UCSD-AML1 (cell line): Measurements from ENCODE around the gene MATN1.

Experiments
- DNase-seq: peaks from one replicate; lab custom pipeline; 2025; ENCODE audit not compliant: unreplicated experiment; lab: John Stamatoyannopoulos, UW

MATN1 gene

DNA sequence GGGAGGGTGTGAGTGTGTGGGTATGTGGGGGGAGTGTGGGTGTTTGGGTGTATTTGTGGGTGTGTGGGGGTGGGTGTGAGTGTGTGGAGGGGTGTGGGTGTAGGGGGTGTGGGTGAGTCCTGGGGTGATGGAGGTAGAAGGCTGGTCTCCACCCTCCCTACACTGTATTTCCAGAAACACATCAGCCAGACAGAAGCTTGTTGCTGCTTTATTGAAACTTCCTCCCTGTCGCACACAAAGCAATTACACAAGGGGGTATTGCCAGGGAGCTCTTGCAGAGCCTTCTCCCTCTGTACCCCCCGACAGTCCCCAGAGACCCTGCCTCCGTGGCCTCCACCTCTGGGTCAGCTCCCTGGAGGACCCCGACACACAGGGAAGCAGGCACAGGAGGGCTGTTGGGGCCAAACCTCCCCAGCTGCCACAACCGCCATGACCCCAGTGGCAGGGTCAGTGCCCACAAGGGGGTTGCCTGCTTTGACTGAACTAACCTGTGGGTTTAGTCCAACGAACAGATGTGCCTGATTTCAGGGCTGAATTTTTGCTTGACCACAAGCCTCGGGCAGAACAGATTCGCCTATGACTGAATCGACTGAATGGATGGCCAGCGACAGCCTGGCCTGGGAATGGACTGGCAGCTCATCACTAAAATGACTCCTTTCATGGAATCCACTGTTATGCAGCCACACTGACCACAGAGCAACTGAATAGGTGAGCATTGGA is 9.1 kb upstream of the MATN1 start:
- DNase-seq: no peak

DNA sequence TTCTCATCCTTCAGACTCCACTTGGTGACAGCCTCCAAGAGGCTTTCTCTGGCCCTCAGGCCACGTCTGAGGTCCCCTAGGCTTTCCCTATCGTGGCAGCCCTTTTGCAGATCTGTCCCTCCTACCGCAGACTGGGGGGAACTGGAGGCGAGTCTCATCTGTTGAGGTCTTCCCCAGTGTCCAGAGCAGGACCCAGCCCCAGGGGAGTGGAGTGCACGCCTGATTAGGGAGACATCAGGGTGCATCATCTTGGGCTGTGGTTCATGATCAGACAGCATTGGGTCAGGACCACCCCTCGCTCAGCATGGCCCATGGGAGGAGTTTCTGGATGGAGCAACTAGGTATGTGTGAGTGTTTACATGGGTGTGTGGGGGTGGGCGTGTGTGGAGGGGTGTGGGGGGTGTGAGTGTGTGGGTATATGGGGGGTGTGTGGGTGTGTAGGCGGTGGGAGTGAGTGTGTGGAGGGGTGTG is 8.5 kb upstream of the MATN1 start:
- DNase-seq: no peak

- DNase-seq: no peak
Observed at GRCh38 chr1:30731109-30731805, 7.9 kb upstream of the MATN1 start.

DNA sequence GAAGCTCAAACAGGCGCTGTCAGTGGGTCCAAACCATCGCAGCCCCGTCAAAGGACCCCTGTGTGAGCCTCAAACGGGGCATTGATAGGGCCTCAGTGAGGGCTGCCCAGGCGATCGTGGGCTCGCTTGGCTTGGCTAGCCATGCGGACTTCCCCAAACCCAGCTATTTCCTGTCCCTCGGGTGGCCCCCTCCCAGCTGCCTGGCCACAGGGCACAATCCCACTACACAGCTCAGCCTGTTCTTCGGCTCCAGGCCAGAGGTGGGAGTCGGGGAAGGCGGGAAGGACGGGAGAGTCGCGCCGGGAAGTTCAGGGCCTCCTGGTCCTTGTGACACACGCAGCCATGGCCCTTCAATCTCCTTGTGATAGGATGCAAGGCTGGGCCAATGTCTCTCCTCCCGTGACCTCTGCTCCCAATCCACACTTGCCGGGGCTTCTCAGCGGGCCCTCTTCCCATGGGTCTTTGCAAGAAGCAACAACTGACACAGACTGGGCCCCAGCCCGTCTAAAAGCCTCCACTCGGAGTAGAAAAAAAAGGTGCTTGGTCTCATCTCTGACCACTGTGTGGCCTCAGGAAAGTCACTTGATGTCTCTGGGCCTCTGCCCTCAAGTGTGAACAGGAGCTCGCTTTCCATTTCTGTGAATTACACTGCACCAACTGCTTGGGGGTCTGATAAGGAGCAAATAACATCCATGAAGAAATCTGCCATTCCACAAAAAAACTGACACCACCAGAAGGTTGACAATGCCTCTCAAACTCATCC is 7.1 kb upstream of the MATN1 start:
- DNase-seq: no peak

- no peak for DNase-seq
Observed at GRCh38 chr1:30729901-30730300, 6.5 kb upstream of the MATN1 start.

DNA sequence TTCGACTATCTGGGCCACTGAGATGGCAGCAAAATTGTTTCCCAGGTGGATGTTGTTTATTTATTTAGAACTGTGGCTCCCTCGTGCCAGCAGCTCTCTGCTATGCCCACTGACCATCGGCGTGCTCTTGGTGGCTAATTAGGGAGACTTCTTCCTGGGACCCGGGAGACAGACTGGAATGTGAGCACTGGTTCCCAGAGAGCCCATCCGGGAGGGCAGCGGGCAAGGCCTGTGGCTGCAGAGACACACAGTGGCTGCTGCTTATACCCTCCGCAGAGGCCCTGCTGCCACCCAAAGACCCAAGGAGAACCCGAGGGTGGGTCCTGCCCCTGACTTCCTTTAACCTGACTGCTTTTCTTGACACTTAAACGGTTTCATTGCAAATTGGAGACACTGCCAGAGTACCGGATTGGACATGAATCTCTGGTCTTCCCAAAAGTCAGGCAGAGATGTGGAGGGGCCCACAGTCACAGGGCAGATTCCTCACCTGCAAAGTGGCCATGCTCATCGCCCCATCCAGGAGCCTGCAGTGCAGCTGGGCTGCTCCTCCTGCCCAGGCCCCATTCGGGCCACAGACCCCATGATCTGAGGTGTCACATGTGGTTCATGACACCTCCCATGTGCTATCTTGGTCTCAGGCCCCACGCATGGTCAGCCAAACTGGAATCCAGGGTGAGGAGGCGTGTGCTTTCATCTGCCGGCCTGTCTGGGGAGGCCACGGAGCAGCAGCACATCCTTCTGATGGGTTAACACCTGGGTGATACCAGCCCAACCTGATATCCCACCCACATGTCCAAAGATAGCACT is 5.7 kb upstream of the MATN1 start:
- no peak for DNase-seq

DNA sequence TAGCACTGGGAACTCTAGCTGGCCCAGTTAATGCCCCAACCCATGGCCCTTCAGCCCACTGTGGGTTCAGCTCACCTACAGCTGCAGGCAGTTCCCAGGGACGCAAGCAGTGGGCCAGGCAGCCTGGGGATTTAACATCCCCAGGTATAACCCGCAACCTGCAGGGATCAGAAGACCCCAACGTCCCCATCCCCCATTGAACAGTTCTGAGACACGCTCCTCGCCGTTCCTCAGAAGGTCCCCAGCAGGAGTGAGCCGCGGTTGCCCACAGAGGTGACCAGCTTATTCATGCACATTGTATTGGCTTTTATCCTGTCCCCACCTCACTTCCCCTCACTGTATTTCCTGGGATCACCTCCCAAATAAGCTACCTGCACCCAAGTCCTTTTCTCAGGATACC is 5.0 kb upstream of the MATN1 start:
- DNase-seq: no peak

- no peak for DNase-seq
Observed at GRCh38 chr1:30727824-30728223, 4.4 kb upstream of the MATN1 start.

DNA sequence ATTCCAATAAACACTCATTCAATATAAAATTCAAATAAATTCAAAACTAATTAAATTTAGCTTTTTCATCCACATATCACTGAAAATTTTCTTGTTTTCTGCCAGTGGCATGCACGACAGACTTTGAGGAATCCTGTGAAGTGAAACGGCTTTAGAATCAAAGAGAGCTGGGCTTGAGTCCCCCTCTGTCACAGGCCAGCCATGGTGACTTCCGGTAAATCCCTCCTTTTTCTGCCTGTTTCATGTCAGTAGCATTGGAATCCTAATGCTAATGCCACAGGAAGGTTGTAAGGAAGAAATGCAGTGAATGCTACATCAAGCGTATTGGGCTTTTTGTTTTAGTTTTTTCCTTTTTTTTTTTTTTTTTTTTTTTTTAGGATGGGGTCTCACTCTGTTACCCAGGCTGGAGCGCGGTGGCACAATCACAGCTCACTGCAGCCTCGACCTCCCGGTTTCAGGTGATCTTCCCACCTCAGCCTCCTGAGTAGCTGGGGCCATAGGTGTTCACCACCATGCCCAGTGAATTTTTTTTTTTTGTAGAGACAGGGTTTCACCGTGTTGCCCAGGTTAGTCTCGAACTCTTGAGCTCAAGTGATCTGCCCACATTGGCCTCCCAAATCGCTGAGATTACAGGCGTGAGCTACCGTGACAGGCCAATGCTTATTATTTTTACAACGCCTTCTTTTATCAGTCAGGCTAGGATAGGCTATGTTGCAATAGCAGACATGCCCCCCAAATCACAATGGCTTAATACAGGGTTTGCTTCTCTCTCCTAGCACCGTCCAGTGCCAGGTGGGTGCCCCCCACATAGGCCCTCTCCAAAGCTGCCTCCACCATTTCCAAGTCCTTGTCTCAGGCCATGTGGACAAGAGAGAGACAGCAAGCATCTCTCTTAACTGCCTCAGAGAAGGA is 3.6 kb upstream of the MATN1 start:
- DNase-seq: no peak

GRCh38 chr1:30726236-30726635 is 2.9 kb upstream of the MATN1 start:
- no peak for DNase-seq

DNA sequence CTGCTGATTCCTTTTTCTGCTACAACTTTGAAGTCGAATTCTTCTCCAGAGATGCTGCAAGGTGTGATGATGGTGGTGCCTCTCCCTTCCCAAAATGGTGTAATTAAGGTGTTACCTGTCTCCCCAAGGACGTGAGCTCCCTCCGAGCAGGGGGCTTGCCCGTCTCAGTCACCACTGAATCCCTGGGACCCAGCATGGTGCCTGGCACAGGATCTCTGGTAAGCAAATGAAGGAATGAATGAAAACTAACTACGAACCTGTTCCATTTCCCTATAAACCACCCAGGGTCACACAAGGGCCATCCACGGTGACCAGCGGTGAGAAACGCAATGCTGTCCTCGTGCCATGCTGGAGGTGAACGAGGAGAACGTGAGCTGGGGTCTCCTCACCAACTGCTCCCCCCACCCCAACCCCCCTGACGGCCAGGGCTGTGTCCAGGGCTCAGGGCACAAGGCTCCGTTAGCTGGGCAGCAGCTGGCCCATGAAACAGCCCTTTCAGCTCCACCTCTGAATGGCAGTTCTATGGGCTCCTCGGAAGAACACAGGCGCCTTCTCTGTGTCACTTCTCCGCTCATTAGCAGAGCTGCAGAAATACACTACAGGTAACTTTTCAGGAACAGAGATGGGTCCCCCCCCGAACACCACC is 2.2 kb upstream of the MATN1 start:
- DNase-seq: no peak

- DNase-seq: no peak
Observed at GRCh38 chr1:30724655-30725421, 1.5 kb upstream of the MATN1 start.

DNA sequence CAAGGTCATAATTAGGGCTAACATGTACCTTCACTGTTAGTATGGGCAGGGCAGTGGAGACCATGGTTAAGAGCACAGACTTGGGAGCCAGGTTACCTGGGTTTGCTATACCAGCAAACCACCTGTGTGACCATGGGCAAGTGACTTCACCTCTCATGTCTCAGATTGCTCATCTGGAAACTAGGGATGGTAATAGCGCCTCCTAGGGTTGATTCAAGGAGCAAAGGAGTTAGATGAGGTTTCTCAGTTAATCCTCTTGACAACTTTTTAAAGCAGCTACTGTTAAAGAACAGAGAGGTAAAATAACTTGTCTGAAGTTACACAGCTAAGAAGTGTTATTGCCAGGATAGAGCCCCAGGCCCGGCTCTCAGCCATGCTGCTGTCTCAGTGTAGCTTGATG is 790 bp upstream of the MATN1 start:
- DNase-seq: no peak

GRCh38 chr1:30721812-30722537 is 1.4 kb downstream of the MATN1 start:
- DNase-seq: no peak

GRCh38 chr1:30721341-30721793 is 2.0 kb downstream of the MATN1 start:
- DNase-seq: no peak

DNA sequence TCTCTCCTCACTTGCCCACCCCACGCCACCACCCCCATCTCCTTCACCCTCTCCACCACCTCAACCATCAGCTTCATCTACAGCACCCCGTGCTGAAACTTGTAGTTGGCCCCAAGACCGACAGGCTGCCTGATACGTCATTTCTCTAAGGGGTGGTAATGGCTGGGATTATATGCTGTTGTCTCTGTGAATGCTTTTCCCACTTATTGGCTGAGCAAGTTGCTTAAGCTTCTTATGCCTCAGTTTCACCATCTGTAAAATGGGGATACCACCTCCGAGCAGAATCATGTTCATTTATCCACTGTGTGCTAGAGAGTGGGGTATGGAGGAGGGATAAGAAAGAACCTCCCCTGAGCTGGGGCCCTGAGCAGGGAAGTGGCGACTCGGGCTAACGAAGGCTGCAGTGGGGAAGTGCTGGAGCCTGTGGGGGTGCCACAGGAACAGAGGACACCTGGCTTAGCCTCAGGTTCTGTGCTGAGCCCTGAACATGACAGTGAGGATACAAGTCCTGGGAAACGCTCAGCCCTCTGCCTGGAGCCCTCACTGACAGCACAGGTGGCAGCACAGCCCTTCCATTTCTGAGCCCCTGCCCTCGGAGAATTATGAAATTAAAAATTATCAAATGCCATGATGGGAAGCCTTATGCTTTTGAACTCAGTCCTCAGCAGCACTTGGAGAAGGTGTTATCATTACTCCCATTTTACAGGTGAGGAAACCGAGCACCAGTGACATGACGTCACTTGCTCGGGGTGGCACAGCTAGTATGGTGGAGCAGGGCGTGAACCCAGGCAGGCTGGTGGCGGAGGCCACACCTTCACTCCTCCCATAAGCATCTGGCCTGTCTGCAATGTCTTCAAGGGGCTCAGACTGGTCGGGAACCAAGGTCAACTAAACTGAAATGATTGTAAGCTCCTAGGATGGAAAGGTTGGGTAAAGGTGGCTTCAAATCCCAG is 2.8 kb downstream of the MATN1 start:
- no peak for DNase-seq
